ENCODE results near the gene TTLL11. TPM values are rescaled to one million over a fixed set of nuclear protein-coding genes. Genes with fewer than 3 reads are reported as not detected.
"Not testable (repeated sequence)": the region's sequence is repeated elsewhere in the genome, so short reads cannot be mapped to it uniquely, and the experiment has no call there.

TTLL11 gene
- total RNA-seq, 1 donor from 2014 or later: 10.9 TPM

DNA sequence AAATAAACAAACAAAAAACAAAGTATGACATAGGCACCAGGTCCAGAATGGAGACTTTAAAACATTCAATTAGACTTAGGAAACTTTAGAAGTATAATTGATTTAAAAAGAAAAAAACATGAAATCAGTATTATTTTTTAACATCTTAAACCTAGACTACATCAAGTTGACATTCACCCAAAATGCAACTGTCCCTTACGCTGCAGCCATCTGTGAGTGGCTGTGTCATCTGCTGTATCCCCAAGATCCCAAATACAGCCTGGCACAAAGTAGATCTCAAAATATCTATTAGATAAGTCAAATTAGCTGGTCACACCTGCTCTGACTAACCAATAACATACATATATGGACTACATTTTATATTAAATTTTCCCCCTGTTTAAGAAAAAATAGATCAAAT is 7.8 kb downstream of the TTLL11 start:
- no peak for DNase-seq (ENCODE audit: low spot score)

DNA sequence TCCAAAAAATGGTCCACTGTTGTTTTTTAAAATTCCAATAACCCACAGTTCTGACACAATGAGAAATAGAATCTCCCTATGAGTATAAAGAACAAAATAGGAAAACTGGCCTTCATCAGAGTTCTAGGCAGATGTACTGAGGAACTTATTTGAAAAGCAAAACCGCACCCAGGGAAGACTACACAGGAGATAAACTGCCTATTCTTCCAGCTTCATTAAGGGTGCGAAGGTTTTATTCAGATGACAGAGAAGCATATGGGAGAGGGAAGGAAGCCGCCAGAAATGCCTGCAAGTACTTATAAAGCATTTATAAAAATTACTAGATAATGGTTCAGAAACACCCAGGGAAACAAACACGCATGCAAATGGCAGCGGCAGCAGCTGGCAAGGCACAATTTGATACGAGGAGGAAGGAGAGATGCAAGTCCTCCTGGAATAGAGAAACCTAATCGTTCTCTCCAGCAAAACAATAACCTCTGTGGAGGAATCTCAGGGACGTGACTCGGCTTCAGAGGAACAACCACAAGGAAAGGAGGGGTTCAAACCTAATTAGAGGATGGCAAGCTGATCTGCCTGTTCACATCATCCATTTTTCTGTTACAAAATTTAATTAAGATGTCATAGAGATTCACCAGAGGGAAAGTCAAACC is 9.0 kb downstream of the TTLL11 start:
- no peak for DNase-seq (ENCODE audit: low spot score)

DNA sequence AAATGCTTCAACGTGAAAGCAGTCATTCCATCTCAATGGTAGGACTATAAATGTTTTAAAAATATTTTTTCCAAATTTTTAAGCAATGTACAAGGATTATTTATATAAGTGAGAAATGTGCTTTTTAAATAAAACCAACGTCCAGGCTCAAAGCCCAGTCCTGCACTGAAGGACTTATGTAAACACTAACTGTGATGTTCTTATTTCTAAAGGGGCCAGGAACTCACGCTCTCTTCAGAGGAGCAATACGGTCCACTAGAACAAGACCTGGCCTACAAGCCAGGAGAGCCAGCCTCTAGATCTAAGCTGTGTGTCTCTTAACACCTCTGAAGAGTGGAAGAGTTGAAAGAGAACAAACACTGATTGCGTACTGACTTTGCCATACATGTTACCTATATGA is 12.1 kb downstream of the TTLL11 start:
- no peak for DNase-seq (ENCODE audit: low spot score)

GRCh38 chr9:122078557-122078956 is 14.6 kb downstream of the TTLL11 start:
- DNase-seq (ENCODE audit: low spot score): no peak

GRCh38 chr9:122076773-122077172 is 16.3 kb downstream of the TTLL11 start:
- no peak for DNase-seq (ENCODE audit: low spot score)

- no peak for DNase-seq (ENCODE audit: low spot score)
These were observed 17.0 kb downstream of the TTLL11 start for GRCh38 chr9:122076117-122076516.

GRCh38 chr9:122075135-122076030 is 17.7 kb downstream of the TTLL11 start:
- no peak for DNase-seq (ENCODE audit: low spot score)

GRCh38 chr9:122071715-122072114 is 21.4 kb downstream of the TTLL11 start:
- DNase-seq (ENCODE audit: low spot score): no peak

DNA sequence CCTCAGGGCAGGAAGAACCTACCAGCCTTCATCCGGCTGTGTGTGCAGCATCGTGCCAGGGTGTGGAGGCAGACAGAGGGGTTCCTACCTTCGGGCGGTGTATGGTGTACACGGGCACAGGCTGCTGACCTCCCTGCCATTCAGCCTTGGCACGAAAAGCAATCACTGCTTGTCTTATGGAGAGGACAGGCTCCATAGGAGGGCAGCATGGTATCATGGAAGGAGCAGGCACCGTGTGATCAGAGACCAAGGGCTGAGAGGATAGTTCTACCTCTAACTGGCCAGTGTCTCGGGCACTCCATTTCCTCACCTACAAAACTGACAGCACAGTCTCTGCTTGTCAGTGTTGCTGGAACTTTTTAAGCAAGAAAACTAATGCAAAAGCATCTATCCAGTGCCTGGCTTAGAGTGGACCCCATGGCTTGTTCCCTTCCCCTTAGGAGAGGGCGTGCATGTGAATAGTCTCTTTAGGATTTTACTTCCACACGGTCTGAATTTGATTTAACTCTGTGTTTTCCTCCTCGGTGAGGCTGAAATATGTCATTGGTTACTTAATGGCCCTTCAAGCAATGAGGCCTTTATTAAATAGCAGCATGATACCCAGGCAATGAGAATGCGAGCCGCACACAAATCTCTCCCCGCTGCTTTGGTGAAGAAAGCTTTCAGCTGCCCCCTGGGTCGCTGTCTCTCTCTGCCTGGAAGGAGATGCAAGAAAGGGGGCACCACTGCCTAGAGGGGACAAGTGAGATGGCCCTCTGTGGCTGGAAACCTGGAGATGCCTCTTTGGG is 22.2 kb downstream of the TTLL11 start:
- no peak for DNase-seq (ENCODE audit: low spot score)

- DNase-seq (ENCODE audit: low spot score): not testable (repeated sequence)
These were observed 26.4 kb downstream of the TTLL11 start for GRCh38 chr9:122066680-122067079.

DNA sequence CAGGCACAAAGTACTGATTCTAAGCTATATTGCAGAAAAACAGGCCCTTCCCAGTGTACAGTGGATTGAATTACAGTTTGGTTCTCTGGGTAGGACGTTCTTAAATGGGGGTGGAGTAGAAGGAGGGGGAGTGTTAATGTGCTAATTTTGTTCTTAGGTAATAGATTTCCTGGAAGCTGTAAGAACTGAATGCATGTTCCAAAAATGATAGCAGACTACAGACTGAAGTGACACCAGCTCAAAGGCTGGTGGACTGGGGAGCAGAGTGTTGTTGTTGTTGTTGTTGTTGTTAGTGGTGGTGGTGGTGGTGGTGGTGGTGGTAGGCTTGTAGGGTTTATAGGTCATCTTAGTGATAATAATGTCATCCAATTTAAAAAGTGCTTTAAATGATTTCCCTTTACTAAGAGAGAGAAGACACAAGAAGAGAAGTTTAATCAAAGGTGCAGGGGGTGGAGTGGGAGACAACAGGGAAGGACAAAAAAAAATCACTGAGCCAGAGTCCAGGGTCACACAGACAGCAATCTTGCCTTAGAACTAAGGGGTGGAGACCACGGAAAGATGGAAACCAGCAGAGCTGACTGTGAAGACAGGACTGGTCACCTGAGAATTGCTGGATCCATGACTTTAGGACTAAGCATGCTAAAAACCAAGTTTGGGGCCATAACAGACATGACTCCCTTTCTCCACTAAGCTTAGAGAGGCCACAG is 27.0 kb downstream of the TTLL11 start:
- DNase-seq (ENCODE audit: low spot score): no peak

- no peak for DNase-seq (ENCODE audit: low spot score)
These were observed 32.6 kb downstream of the TTLL11 start for GRCh38 chr9:122060481-122060880.

- DNase-seq (ENCODE audit: low spot score): no peak
These were observed 33.2 kb downstream of the TTLL11 start for GRCh38 chr9:122059955-122060324.

GRCh38 chr9:122059214-122059954 is 33.7 kb downstream of the TTLL11 start:
- DNase-seq (ENCODE audit: low spot score): no peak

- no peak for DNase-seq (ENCODE audit: low spot score)
These were observed 34.4 kb downstream of the TTLL11 start for GRCh38 chr9:122058709-122059108.

DNA sequence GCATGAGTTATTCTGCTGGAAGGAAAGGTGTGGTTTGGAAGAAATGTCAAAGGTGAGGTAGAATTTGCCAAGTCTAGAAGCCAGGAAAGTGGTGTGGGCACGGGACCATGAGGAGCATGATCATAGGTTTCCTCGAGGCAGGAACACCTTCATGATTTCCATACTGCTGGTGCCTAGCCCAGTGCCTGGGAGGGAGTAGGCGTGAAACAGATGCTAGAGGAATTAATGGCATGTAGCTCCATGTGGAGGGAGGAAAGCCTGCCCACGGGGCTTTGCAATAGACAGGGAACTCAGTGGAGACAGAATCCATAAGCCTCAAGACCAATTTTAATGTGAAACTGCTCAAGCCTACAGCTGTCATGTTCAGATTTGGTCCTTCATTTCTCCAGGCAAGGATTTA is 35.1 kb downstream of the TTLL11 start:
- no peak for DNase-seq (ENCODE audit: low spot score)

DNA sequence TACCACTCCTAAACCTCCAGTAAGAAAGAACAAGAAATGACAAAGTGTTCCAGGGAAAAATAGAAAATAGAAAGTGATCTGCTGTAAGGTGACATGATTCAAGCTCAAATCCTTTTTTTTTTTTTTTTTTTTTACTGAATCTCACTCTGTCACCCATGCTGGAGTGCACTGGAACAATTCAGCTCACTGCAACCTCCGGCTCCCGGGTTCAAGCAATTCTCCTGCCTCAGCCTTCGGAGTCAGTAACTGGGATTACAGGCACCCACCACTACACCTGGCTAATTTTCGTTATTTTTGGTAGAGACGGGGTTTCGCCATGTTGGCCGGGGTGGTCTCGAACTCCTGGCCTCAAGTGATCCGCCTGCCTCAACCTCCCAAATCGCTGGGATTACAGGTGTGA is 35.9 kb downstream of the TTLL11 start:
- DNase-seq (ENCODE audit: low spot score): no peak

DNA sequence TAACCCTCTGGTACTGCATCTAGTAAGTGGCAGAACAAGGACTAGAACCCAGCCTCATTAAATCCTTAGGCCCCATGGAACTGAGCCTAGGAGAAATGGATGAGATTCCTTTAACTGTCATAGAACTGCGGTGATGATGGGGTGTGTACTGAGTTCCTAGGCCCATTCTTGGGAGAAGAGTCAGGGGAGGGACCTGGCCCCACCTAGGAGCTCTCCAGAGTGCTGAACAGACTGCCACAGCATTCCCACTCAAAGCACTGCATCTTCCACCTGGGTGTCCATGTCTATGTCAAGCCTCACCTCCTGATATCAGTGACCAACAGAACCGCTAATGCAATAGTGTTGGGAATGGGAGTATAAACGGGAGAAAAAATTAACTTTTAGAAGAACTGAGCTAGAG is 36.6 kb downstream of the TTLL11 start:
- no peak for DNase-seq (ENCODE audit: low spot score)

DNA sequence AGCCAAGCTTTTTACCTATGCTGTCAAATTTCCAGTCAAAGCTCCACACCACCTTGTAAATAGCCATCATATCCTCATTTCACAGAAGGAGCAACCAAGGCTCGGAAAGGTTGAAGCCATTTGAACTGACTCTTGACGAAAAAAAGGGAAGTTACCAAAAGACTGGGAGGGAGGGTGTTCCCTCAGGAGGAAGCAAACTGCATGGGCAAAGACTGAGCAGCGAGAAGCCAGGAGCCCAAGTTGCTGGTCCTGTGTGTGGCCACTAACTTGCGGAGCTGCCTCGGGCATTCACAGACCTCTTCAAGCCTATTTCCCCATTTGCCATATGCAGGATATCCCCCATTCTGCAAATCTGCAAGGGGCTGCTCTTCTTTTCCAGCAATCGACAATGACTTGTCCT is 37.4 kb downstream of the TTLL11 start:
- DNase-seq (ENCODE audit: low spot score): no peak

GRCh38 chr9:122053567-122054350 is 39.3 kb downstream of the TTLL11 start:
- DNase-seq (ENCODE audit: low spot score): no peak
